Tibial nerve (tissue), 4 donors: ENCODE data around the gene CCDC152. TPM values are rescaled to one million over a fixed set of nuclear protein-coding genes. Genes with fewer than 3 reads are reported as not detected.

ENCODE experiments used
- DNase-seq, 2 donors: peaks; one replicate each; pipeline ENCODE4 v3.0.0-alpha.2; 2019; ENCODE audit warnings: low spot score in 2 of 2
- H3K27ac ChIP-seq, 4 donors: fragments of 200-600 bp; sonication (generic) in 3 of 4; one replicate each; pipeline ENCODE4 v1.5.1; 2017 to 2019; ENCODE audit warnings: mild to moderate bottlenecking in 1 of 4
- H3K27me3 ChIP-seq, 2 donors: fragments of 200-600 bp; sonication (generic) in 1 of 2; one replicate each; pipeline versions ENCODE4 v1.5.1 to v1.6.0; 2017 to 2019
- H3K36me3 ChIP-seq, 3 donors: fragments of 200-600 bp; sonication (generic); one replicate each; pipeline ENCODE4 v1.5.1; 2018 to 2019
- H3K4me1 ChIP-seq, 4 donors: fragments of 200-600 bp; sonication (generic) in 3 of 4; one replicate each; pipeline ENCODE4 v1.5.1; 2017 to 2019
- H3K4me3 ChIP-seq, 4 donors: fragments of 200-600 bp; sonication (generic) in 3 of 4; one replicate each; pipeline ENCODE4 v1.5.1; 2017 to 2019; ENCODE audit warnings: mild to moderate bottlenecking in 1 of 4, moderate library complexity in 1 of 4
- H3K9me3 ChIP-seq, 4 donors: fragments of 200-600 bp; sonication (generic) in 3 of 4; one replicate each; pipeline ENCODE4 v1.5.1; 2017 to 2019
- EP300 ChIP-seq, 2 donors: sonication (generic); formaldehyde crosslinking; IDR thresholded peaks; one replicate each; pipeline ENCODE4 v1.6.1; 2017; ENCODE audit warnings: antibody characterized with exemption in 2 of 2, mild to moderate bottlenecking in 1 of 2
- POLR2A ChIP-seq, 2 donors: fragments of 450-650 bp; IDR thresholded peaks; one replicate each; pipeline ENCODE4 v1.6.1; 2017; ENCODE audit warnings: antibody characterized with exemption in 2 of 2, mild to moderate bottlenecking in 2 of 2, moderate library complexity in 2 of 2
- WGBS, 2 donors: methylation state at CpG; one replicate each; pipeline ENCODE4 v1.1.5; 2018; 5-methylcytosine and 5-hydroxymethylcytosine counted together
- total RNA-seq, 4 donors: library from RNA; depleted of rRNA; stranded (reverse); fragments of >200 nt; gene quantifications; one replicate each; pipeline ENCODE4 v1.1.0, GENCODE V29; 2016
- TF ChIP-seq, protein P1 (sequence below), 5 experiments: fragments of 200-600 bp in 3 of 5; fragments of 450-650 bp in 2 of 5; sonication (generic) in 3 of 5; IDR thresholded peaks; one replicate each; pipeline ENCODE4 v1.5.1; 2016 to 2019; ENCODE audit warnings: antibody characterized with exemption in 5 of 5, mild to moderate bottlenecking in 3 of 5, moderate library complexity in 2 of 5

CCDC152 gene
- total RNA-seq, 4 donors from 2014 or later: 2.6 to 3.9 (median 3.0) TPM

DNA sequence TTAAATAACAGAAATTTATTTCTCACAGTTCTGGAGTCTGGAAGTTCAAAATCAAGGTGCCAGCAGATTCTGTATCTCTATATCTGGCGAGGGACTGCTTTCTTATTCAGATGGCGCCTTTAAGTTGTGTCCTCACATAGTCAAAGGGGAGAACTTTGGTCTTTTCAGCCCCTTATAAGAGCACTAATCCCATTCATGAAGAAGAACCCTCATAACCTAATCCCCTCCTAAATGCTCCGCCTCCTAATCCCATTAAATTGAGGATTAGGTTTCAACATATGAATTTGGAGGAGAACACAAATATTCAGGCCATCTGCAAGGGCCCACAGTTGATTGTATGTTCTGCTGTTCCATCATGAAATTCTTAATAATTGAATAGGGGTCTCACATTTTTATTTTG is 10.8 kb upstream of the CCDC152 start:
- WGBS, 2 donors: 95% methylated on average over 3 of the region's 3 CpGs
- TF ChIP-seq POLR2A (IDR thresholded peaks at IDR 0.05) (no peak), EP300 (IDR thresholded peaks at IDR 0.05) (no peak)
- TF ChIP-seq, protein P1, sequence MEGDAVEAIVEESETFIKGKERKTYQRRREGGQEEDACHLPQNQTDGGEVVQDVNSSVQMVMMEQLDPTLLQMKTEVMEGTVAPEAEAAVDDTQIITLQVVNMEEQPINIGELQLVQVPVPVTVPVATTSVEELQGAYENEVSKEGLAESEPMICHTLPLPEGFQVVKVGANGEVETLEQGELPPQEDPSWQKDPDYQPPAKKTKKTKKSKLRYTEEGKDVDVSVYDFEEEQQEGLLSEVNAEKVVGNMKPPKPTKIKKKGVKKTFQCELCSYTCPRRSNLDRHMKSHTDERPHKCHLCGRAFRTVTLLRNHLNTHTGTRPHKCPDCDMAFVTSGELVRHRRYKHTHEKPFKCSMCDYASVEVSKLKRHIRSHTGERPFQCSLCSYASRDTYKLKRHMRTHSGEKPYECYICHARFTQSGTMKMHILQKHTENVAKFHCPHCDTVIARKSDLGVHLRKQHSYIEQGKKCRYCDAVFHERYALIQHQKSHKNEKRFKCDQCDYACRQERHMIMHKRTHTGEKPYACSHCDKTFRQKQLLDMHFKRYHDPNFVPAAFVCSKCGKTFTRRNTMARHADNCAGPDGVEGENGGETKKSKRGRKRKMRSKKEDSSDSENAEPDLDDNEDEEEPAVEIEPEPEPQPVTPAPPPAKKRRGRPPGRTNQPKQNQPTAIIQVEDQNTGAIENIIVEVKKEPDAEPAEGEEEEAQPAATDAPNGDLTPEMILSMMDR (IDR thresholded peaks at IDR 0.05): no peak
- no peaks in the 10 kb centered on the region for H3K9me3 ChIP-seq

DNA sequence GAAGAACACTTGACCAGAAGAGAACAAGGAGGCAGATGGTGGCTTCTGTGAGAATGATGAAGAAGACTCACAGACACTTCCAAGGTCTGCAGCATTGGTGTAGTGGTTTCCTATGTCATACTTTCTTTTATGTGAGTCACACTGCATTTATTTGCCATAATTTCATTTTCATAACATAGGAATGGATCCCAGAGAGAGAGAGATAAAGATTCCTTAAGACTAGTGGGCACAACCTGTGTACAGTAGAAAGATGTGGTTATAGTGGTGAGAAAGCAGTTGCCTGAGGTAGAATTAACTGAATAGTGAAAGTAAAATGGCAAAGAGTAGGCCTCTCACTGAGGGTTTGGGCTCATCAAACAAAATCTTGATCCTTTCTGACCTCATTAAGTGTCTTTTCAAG is 7.6 kb upstream of the CCDC152 start:
- no peaks in the 10 kb centered on the region for H3K4me1 ChIP-seq
- no peaks in the 10 kb centered on the region for H3K36me3 ChIP-seq
- TF ChIP-seq EP300 (IDR thresholded peaks at IDR 0.05): no peak
- no peak for TF ChIP-seq POLR2A (IDR thresholded peaks at IDR 0.05)
- TF ChIP-seq, protein P1 (IDR thresholded peaks at IDR 0.05): no peak
- no peak for DNase-seq
- no peaks in the 10 kb centered on the region for H3K27me3 ChIP-seq
- H3K27ac ChIP-seq: no peak overlapping the region
- H3K4me3 ChIP-seq: no peak overlapping the region
- no peaks in the 10 kb centered on the region for H3K9me3 ChIP-seq

More for the DNA sequence above, 10.8 kb upstream of the CCDC152 start:
- no peaks in the 10 kb centered on the region for H3K4me1 ChIP-seq
- no peak overlapping the region for H3K27ac ChIP-seq
- H3K27me3 ChIP-seq: no peaks in the 10 kb centered on the region
- no peak for DNase-seq
- H3K4me3 ChIP-seq: no peak overlapping the region
- no peaks in the 10 kb centered on the region for H3K36me3 ChIP-seq

DNA sequence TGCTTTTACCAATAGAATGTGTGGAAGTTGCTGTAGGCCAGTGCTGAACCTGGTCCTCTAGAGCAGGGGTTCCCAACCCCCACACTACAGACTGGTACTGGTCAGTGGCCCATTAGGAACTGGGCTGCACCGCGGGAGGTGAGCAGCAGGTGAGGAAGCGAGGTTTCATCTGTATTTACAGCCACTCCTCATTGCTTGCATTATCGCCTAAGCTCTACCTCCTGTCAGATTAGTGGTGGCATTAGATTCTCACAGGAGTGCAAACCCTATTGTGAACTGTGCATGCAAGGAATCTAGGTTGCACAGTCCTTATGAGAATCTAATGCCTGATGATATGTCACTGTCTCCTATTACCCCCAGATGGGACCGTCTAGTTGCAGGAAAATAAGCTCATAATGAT is 6.1 kb upstream of the CCDC152 start:
- 94 to 96% methylated on average over 5 of the region's 5 CpGs for WGBS, 2 donors
- H3K27ac ChIP-seq: no peak overlapping the region
- TF ChIP-seq, protein P1 (IDR thresholded peaks at IDR 0.05): no peak
- no peak for TF ChIP-seq POLR2A (IDR thresholded peaks at IDR 0.05)
- no peak for TF ChIP-seq EP300 (IDR thresholded peaks at IDR 0.05)
- no peaks in the 10 kb centered on the region for H3K36me3 ChIP-seq
- H3K4me3 ChIP-seq: no peak overlapping the region
- H3K9me3 ChIP-seq: no peaks in the 10 kb centered on the region
- DNase-seq: no peak
- H3K27me3 ChIP-seq: no peaks in the 10 kb centered on the region
- no peaks in the 10 kb centered on the region for H3K4me1 ChIP-seq

DNA sequence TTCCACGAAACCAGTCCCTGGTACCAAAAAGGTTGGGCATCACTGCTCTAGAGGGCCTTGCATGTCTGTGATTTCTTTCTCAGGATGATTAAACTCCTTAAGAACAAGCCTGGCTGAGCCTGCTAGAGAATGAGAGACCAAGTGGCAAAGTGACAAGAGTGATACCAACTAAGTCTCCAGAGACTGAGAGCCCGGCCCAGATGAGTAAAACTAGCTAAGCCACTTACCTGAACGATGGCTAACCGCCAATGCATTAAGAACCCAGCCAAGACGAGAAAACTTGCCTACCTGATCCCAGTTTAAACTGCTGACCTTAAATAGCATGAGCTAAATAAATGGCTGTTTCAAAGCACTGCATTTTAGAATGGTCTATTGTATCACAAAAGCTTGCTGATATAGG is 5.6 kb upstream of the CCDC152 start:
- H3K9me3 ChIP-seq: no peaks in the 10 kb centered on the region
- TF ChIP-seq, protein P1 (IDR thresholded peaks at IDR 0.05): no peak
- no peak for TF ChIP-seq POLR2A (IDR thresholded peaks at IDR 0.05)
- TF ChIP-seq EP300 (IDR thresholded peaks at IDR 0.05): no peak
- no peaks in the 10 kb centered on the region for H3K36me3 ChIP-seq
- no peak overlapping the region for H3K4me3 ChIP-seq
- H3K4me1 ChIP-seq: no peaks in the 10 kb centered on the region
- WGBS, 2 donors: 64 to 71% methylated on average over 5 of the region's 5 CpGs
- H3K27ac ChIP-seq: no peak overlapping the region
- H3K27me3 ChIP-seq: no peaks in the 10 kb centered on the region
- DNase-seq: no peak

DNA sequence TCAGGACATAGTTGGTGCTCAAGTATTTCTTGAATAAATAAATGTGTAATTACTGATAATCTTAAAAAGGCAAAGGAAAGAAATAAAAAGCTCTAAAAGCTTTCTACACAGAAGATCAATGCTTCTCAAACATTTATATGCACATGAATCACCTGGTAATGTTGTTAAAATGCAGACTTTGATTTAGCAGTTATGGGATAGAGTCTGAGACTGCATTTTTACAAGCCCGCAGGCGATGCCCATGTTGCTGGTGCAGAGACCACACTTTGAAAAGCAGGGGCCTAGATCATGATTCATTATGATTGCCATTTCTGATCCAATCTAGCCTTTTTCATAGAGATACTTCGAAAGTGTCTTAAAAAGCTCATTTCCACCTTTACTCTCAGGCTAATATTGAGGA is 3.5 kb upstream of the CCDC152 start:
- 90 to 93% methylated on average over 3 of the region's 3 CpGs for WGBS, 2 donors
- no peaks in the 10 kb centered on the region for H3K9me3 ChIP-seq
- TF ChIP-seq, protein P1 (IDR thresholded peaks at IDR 0.05): no peak
- TF ChIP-seq EP300 (IDR thresholded peaks at IDR 0.05) (no peak), POLR2A (IDR thresholded peaks at IDR 0.05) (no peak)
- no peaks in the 10 kb centered on the region for H3K36me3 ChIP-seq
- H3K4me3 ChIP-seq: no peak overlapping the region
- H3K4me1 ChIP-seq: peaks cover 0 to 6% (median 2%) of the 10 kb centered on the region in 4 donors
- H3K27ac ChIP-seq: no peak overlapping the region
- DNase-seq: no peak
- no peaks in the 10 kb centered on the region for H3K27me3 ChIP-seq
